Thyroid gland (tissue), 4 donors: ENCODE results near the gene CHST14. TPM values are rescaled to one million over a fixed set of nuclear protein-coding genes. Genes with fewer than 3 reads are reported as not detected.

Experiments used
- DNase-seq, 2 donors: peaks; one replicate each; pipeline ENCODE4 v3.0.0-alpha.2; 2019
- H3K27ac ChIP-seq, 3 donors: fragments of 200-600 bp; sonication (generic); 1 replicate in 2 of 3; 2 replicates in 1 of 3; pipeline ENCODE4 v1.5.1; 2016 to 2019; ENCODE audit warnings: mild to moderate bottlenecking in 1 of 3, moderate library complexity in 1 of 3
- H3K27me3 ChIP-seq: fragments of 200-600 bp; sonication (generic); one replicate; pipeline ENCODE4 v1.5.1; 2019
- H3K36me3 ChIP-seq, 2 donors: fragments of 200-600 bp; sonication (generic); one replicate each; pipeline ENCODE4 v1.5.1; 2016 to 2019
- H3K4me1 ChIP-seq, 2 donors: fragments of 200-600 bp; sonication (generic); one replicate each; pipeline ENCODE4 v1.5.1; 2017 to 2019
- H3K4me3 ChIP-seq, 3 donors: fragments of 200-600 bp; sonication (generic); replicated peaks in 1 of 3; 1 replicate in 2 of 3; 2 replicates in 1 of 3; pipeline ENCODE4 v1.5.1; 2016; ENCODE audit warnings: mild to moderate bottlenecking in 1 of 3
- H3K9me3 ChIP-seq: fragments of 200-600 bp; sonication (generic); one replicate; pipeline ENCODE4 v1.5.1; 2017
- POLR2A ChIP-seq, 2 donors: fragments of 450-650 bp; IDR thresholded peaks; one replicate each; pipeline ENCODE4 v1.6.1; 2017; ENCODE audit warnings: antibody characterized with exemption in 2 of 2, mild to moderate bottlenecking in 2 of 2, moderate library complexity in 1 of 2
- WGBS, 2 donors: methylation state at CpG; one replicate each; pipeline ENCODE4 v1.1.5; 2017; 5-methylcytosine and 5-hydroxymethylcytosine counted together
- intact Hi-C: fragments of 100-400 bp; cut with DNase I; formaldehyde crosslinking; loops from one replicate; pipeline ENCODE4 v1.15.1; 2023
- total RNA-seq, 4 donors: library from RNA; depleted of rRNA; stranded (reverse); fragments of >200 nt; gene quantifications; one replicate each; pipeline ENCODE4 v1.2.3, GENCODE V29; 2016
- TF ChIP-seq, protein P1 (sequence below), 6 experiments: fragments of 200-600 bp in 3 of 6; fragments of 450-650 bp in 3 of 6; sonication (generic) in 3 of 6; IDR thresholded peaks; one replicate each; pipeline ENCODE4 v1.5.1; 2016 to 2019; ENCODE audit warnings: antibody characterized with exemption in 6 of 6, mild to moderate bottlenecking in 2 of 6, inconsistent platforms in 1 of 6, moderate library complexity in 1 of 6

The CHST14 gene
- total RNA-seq, 4 donors from 2014 or later = 15.7 to 22.6 (median 20.1) TPM

DNA sequence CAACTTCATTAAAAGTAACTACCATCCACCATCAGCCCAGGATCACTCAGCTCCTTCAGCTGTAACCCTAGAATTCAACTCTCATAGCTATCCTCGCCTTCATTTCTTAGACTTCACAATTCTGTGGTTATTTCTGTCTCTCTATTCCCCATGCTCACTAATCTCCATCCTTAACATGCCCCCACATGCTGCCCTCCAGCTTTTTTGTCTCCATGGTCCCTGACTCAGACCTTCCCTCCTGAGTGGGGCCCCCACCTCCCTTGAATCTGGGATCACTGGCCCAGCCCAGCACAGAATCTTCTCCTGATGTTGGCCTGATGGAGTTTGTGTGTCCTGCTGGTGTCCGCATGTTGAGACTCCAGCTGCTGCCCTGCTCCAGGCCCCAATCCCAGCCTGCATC is 41.7 kb downstream of the CHST14 start:
- Histone ChIP-seq H3K27me3 (no peaks in the 10 kb centered on the region), H3K36me3 (no peaks in the 10 kb centered on the region), H3K9me3 (no peaks in the 10 kb centered on the region), H3K4me1 (no peaks in the 10 kb centered on the region), H3K4me3 (no peak overlapping the region), H3K27ac (no peak overlapping the region)
- TF ChIP-seq POLR2A (IDR thresholded peaks at IDR 0.05) = no peak
- TF ChIP-seq, protein P1, sequence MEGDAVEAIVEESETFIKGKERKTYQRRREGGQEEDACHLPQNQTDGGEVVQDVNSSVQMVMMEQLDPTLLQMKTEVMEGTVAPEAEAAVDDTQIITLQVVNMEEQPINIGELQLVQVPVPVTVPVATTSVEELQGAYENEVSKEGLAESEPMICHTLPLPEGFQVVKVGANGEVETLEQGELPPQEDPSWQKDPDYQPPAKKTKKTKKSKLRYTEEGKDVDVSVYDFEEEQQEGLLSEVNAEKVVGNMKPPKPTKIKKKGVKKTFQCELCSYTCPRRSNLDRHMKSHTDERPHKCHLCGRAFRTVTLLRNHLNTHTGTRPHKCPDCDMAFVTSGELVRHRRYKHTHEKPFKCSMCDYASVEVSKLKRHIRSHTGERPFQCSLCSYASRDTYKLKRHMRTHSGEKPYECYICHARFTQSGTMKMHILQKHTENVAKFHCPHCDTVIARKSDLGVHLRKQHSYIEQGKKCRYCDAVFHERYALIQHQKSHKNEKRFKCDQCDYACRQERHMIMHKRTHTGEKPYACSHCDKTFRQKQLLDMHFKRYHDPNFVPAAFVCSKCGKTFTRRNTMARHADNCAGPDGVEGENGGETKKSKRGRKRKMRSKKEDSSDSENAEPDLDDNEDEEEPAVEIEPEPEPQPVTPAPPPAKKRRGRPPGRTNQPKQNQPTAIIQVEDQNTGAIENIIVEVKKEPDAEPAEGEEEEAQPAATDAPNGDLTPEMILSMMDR (IDR thresholded peaks at IDR 0.05) = no peak
- no peak for DNase-seq
- 95 to 100% methylated on average over 2 of the region's 2 CpGs for WGBS, 2 donors
- intact Hi-C loops = no loop called here

DNA sequence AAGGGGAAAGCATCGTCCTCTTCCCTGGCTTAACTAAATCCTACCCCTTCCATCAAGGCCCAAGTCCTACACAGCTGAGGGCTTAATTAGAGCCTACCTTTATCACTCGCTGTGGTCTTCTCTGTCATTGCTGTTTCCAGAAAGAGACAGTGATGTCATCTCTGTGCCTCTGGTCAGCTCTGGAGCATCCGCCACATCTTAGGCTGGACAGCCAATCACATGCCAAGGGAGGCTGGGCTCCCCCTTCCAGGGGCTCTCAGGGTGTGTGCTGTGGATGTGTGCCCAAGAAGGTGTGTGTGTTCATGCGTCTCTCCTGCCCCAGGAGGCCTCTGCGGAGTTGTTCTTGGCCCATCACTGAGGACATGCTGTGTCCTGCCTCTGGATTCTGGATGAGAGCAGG is 42.8 kb downstream of the CHST14 start:
- Histone ChIP-seq H3K27ac (no peak overlapping the region), H3K9me3 (no peaks in the 10 kb centered on the region), H3K4me1 (no peaks in the 10 kb centered on the region), H3K27me3 (no peaks in the 10 kb centered on the region), H3K36me3 (no peaks in the 10 kb centered on the region), H3K4me3 (no peak overlapping the region)
- no peak for DNase-seq
- no peak for TF ChIP-seq POLR2A (IDR thresholded peaks at IDR 0.05)
- TF ChIP-seq, protein P1 (IDR thresholded peaks at IDR 0.05) = no peak
- 94 to 96% methylated on average over 5 of the region's 5 CpGs for WGBS, 2 donors
- intact Hi-C loops = no loop called here

- Histone ChIP-seq H3K36me3 (no peaks in the 10 kb centered on the region), H3K27me3 (no peaks in the 10 kb centered on the region), H3K9me3 (no peaks in the 10 kb centered on the region), H3K4me1 (no peaks in the 10 kb centered on the region), H3K4me3 (no peak overlapping the region), H3K27ac (no peak overlapping the region)
- DNase-seq = no peak
- intact Hi-C loops = no loop called here
- no peak for TF ChIP-seq POLR2A (IDR thresholded peaks at IDR 0.05)
- TF ChIP-seq, protein P1 (IDR thresholded peaks at IDR 0.05) = no peak
- WGBS, 2 donors = 95 to 100% methylated on average over 2 of the region's 2 CpGs
Observed at GRCh38 chr15:40516322-40516721, 45.5 kb downstream of the CHST14 start.

Other genes with a start within 250 kb of the CHST14 start
- gene PAK6, start 231.9 kb upstream of the CHST14 start, total RNA-seq = 10 to 100 TPM; 33.9 to 63.4 (median 43.9) TPM
- gene ANKRD63, start 187.9 kb upstream of the CHST14 start, total RNA-seq = 1 to 10 TPM in 1 of 4 donors, not detected in 3; 2.1 TPM
- 1 to 10 TPM; 1.7 to 7.2 (median 4.1) TPM for gene PLCB2, start 163.0 kb upstream of the CHST14 start, total RNA-seq
- gene INAFM2, start 147.3 kb upstream of the CHST14 start, total RNA-seq = 10 to 100 TPM; 47.5 to 86.9 (median 63.8) TPM
- gene CCDC9B, start 130.0 kb upstream of the CHST14 start, total RNA-seq = 100 to 1,000 TPM in 2 of 4 donors, 10 to 100 TPM in 2; 54.2 to 126 (median 97.5) TPM
- not detected for gene PHGR1, start 120.0 kb upstream of the CHST14 start, total RNA-seq
- 1 to 10 TPM in 3 of 4 donors, under 1 TPM in 1; 0.81 to 5.9 (median 3.6) TPM for gene DISP2, start 112.8 kb upstream of the CHST14 start, total RNA-seq
- 100 to 1,000 TPM; 216 to 342 (median 251) TPM for gene KNSTRN, start 88.3 kb upstream of the CHST14 start, total RNA-seq
- 100 to 1,000 TPM; 393 to 723 (median 539) TPM for gene IVD, start 65.2 kb upstream of the CHST14 start, total RNA-seq
- 10 to 100 TPM; 20.0 to 50.4 (median 35.1) TPM for gene BAHD1, start 30.0 kb upstream of the CHST14 start, total RNA-seq
- gene CCDC32, start 94.1 kb downstream of the CHST14 start, total RNA-seq = 10 to 100 TPM; 36.8 to 49.0 (median 43.7) TPM
- gene RPUSD2, start 98.3 kb downstream of the CHST14 start, total RNA-seq = 10 to 100 TPM in 1 of 4 donors, 1 to 10 TPM in 3; 5.8 to 10.1 (median 7.1) TPM
- gene KNL1, start 123.3 kb downstream of the CHST14 start, total RNA-seq = 1 to 10 TPM in 2 of 4 donors, under 1 TPM in 2; 0.78 to 3.8 (median 0.93) TPM
- 1 to 10 TPM in 1 of 4 donors, under 1 TPM in 1, not detected in 2; 0.40 to 1.4 TPM for gene RAD51, start 224.2 kb downstream of the CHST14 start, total RNA-seq